Endothelial cell (in vitro differentiated cells): ENCODE results near the gene GRIP1. TPM values are rescaled to one million over a fixed set of nuclear protein-coding genes. Genes with fewer than 3 reads are reported as not detected.

Experiments used
- DNase-seq: peaks from one replicate; pipeline ENCODE4 v3.0.0; 2021; ENCODE audit warnings: low spot score
- H3K27ac Mint-ChIP-seq: one replicate; pipeline ENCODE4 v1.8.0; 2021; ENCODE audit warnings: mixed read lengths, inconsistent platforms; ENCODE audit not compliant: unreplicated experiment
- H3K27me3 Mint-ChIP-seq: one replicate; pipeline ENCODE4 v1.8.0; 2021; ENCODE audit warnings: mild to moderate bottlenecking, moderate library complexity, mixed read lengths, inconsistent platforms; ENCODE audit not compliant: unreplicated experiment
- H3K36me3 Mint-ChIP-seq: one replicate; pipeline ENCODE4 v1.8.0; 2021; ENCODE audit warnings: mild to moderate bottlenecking, low read depth, mixed read lengths, inconsistent platforms; ENCODE audit not compliant: unreplicated experiment
- H3K4me1 Mint-ChIP-seq: one replicate; pipeline ENCODE4 v1.8.0; 2021; ENCODE audit warnings: mild to moderate bottlenecking, mixed read lengths, inconsistent platforms; ENCODE audit not compliant: unreplicated experiment
- H3K4me3 Mint-ChIP-seq: one replicate; pipeline ENCODE4 v1.8.0; 2021; ENCODE audit warnings: mild to moderate bottlenecking, mixed read lengths, inconsistent platforms; ENCODE audit not compliant: unreplicated experiment
- H3K9me3 Mint-ChIP-seq: one replicate; pipeline ENCODE4 v1.8.0; 2021; ENCODE audit warnings: mixed read lengths, inconsistent platforms; ENCODE audit not compliant: unreplicated experiment
- total RNA-seq: library from RNA; stranded (reverse); fragmentation: NEBNext Ultra II Directional; extraction: Animal tissue kit (Norgen Biotek cat#: 25700); gene quantifications from one replicate; pipeline ENCODE4 v1.2.1, GENCODE V29; 2021; ENCODE audit not compliant: unreplicated experiment
- TF ChIP-seq, protein P1 (sequence below): fragments of 200-600 bp; sonication (generic); IDR thresholded peaks from one replicate; pipeline ENCODE4 v1.5.0; 2021; ENCODE audit warnings: antibody characterized with exemption; ENCODE audit not compliant: unreplicated experiment

The GRIP1 gene
- total RNA-seq, 1 donor from 2014 or later, result 36.2 TPM

- H3K4me3 Mint-ChIP-seq, result no peak overlapping the region
- H3K27me3 Mint-ChIP-seq, result no peaks in the 10 kb centered on the region
- TF ChIP-seq, protein P1, sequence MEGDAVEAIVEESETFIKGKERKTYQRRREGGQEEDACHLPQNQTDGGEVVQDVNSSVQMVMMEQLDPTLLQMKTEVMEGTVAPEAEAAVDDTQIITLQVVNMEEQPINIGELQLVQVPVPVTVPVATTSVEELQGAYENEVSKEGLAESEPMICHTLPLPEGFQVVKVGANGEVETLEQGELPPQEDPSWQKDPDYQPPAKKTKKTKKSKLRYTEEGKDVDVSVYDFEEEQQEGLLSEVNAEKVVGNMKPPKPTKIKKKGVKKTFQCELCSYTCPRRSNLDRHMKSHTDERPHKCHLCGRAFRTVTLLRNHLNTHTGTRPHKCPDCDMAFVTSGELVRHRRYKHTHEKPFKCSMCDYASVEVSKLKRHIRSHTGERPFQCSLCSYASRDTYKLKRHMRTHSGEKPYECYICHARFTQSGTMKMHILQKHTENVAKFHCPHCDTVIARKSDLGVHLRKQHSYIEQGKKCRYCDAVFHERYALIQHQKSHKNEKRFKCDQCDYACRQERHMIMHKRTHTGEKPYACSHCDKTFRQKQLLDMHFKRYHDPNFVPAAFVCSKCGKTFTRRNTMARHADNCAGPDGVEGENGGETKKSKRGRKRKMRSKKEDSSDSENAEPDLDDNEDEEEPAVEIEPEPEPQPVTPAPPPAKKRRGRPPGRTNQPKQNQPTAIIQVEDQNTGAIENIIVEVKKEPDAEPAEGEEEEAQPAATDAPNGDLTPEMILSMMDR, result no peak
- DNase-seq, result no peak
- no peaks in the 10 kb centered on the region for H3K36me3 Mint-ChIP-seq
- no peaks in the 10 kb centered on the region for H3K9me3 Mint-ChIP-seq
- H3K4me1 Mint-ChIP-seq, result no peaks in the 10 kb centered on the region
- H3K27ac Mint-ChIP-seq, result no peak overlapping the region
Observed at GRCh38 chr12:66724026-66724425, 45.1 kb upstream of the GRIP1 start.

GRCh38 chr12:66719862-66720261 lies 41.0 kb upstream of the GRIP1 start:
- TF ChIP-seq, protein P1, result no peak
- Mint-ChIP-seq H3K27ac (no peak overlapping the region), H3K4me3 (no peak overlapping the region), H3K36me3 (no peaks in the 10 kb centered on the region), H3K4me1 (peaks cover 3% of the 10 kb centered on the region), H3K27me3 (no peaks in the 10 kb centered on the region), H3K9me3 (no peaks in the 10 kb centered on the region)
- DNase-seq, result no peak

DNA sequence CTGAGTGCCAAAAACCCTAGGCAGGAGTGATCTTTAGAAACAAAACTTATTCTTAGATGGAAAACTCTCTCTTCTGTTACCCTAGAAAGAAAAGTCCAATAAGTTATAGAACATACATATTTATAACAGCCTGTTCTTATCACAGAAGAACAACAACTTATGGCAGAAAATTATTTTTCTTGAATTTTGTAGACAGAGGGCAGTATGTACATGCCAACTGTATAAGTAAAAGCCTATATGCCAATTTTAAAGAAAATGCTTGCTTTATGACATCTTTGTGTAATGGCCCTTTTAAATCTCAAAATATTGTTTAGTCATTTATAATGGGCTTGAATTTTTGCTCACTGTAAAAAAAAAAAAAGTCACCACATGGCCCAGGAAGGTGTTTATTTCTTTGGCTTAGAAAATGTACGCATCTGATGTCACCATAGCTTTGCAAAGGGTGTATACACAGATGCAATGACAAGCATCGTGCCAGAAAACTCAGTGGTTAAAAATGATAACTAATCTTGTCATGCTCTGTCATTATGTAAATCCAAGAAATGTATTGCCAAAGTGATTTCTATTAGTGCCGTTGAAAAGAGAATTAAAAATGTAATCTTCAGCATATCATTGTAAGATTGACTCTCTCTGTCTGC lies 38.3 kb upstream of the GRIP1 start:
- H3K27ac Mint-ChIP-seq, result no peak overlapping the region
- no peaks in the 10 kb centered on the region for H3K27me3 Mint-ChIP-seq
- H3K9me3 Mint-ChIP-seq, result no peaks in the 10 kb centered on the region
- H3K4me1 Mint-ChIP-seq, result peaks cover 3% of the 10 kb centered on the region
- no peaks in the 10 kb centered on the region for H3K36me3 Mint-ChIP-seq
- TF ChIP-seq, protein P1, result no peak
- DNase-seq, result no peak
- H3K4me3 Mint-ChIP-seq, result no peak overlapping the region

DNA sequence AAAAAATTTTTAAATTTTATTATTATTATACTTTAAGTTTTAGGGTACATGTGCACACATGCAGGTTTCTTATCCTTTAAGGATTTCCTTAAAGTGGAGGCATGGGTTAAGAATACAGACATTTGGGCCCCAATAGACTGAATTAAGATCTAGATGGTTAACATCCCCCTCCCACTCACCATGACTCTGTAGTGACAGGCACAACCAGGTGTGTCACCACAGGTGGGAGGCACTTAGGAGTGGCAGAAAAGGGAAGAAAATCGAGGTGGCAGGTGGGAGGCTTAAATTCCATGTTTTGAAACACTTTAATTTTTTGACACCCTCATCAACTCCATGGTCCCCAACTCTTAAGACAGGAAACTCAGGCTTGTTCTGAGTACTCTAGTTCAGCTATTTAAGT lies 37.6 kb upstream of the GRIP1 start:
- H3K27ac Mint-ChIP-seq, result no peak overlapping the region
- H3K36me3 Mint-ChIP-seq, result no peaks in the 10 kb centered on the region
- peaks cover 3% of the 10 kb centered on the region for H3K4me1 Mint-ChIP-seq
- no peaks in the 10 kb centered on the region for H3K27me3 Mint-ChIP-seq
- TF ChIP-seq, protein P1, result no peak
- H3K4me3 Mint-ChIP-seq, result no peak overlapping the region
- no peaks in the 10 kb centered on the region for H3K9me3 Mint-ChIP-seq
- DNase-seq, result no peak

- Mint-ChIP-seq H3K27me3 (no peaks in the 10 kb centered on the region), H3K4me3 (no peak overlapping the region), H3K9me3 (no peaks in the 10 kb centered on the region), H3K27ac (no peak overlapping the region), H3K36me3 (no peaks in the 10 kb centered on the region), H3K4me1 (peaks cover 3% of the 10 kb centered on the region)
- no peak for DNase-seq
- TF ChIP-seq, protein P1, result no peak
Observed at GRCh38 chr12:66714709-66715108, 35.8 kb upstream of the GRIP1 start.
